Measurements from ENCODE around the gene EPHB6. TPM values are rescaled to one million over a fixed set of nuclear protein-coding genes. Genes with fewer than 3 reads are reported as not detected.

EPHB6 gene
- polyA plus RNA-seq, 1 donor from 2014 or later = 25.3 TPM

- no peak overlapping the region for H2AFZ ChIP-seq (ENCODE audit: low read depth, low read length)
- H3K36me3 ChIP-seq (ENCODE audit: insufficient read depth, low read length) = no peaks in the 10 kb centered on the region
- H3K9me2 ChIP-seq (ENCODE audit: insufficient read depth, low read length) = no peaks in the 10 kb centered on the region
- no peaks in the 10 kb centered on the region for H3K9me3 ChIP-seq (ENCODE audit: low read length)
- no peak overlapping the region for H3K27ac ChIP-seq (ENCODE audit: low read length)
- no peaks in the 10 kb centered on the region for H3K27me3 ChIP-seq (ENCODE audit: insufficient read depth, low read depth, low read length)
- H3F3A ChIP-seq (ENCODE audit: insufficient read depth, low read length, poor library complexity, severe bottlenecking) = no peaks in the 10 kb centered on the region
- TF ChIP-seq MXI1 (conservative IDR thresholded peaks at IDR 0.05; ENCODE audit: poor library complexity, severe bottlenecking) (no peak), EZH2 (IDR thresholded peaks at IDR 0.05; ENCODE audit: borderline replicate concordance, insufficient read depth, low read length, poor library complexity, severe bottlenecking) (no peak), CTCF (IDR thresholded peaks at IDR 0.05; ENCODE audit: poor library complexity, severe bottlenecking) (no peak), REST (IDR thresholded peaks at IDR 0.05; ENCODE audit: borderline replicate concordance) (no peak), SMC3 (conservative IDR thresholded peaks at IDR 0.05; ENCODE audit: poor library complexity) (no peak), RAD21 (conservative IDR thresholded peaks at IDR 0.05) (no peak), TAF1 (IDR thresholded peaks at IDR 0.05; ENCODE audit: low read depth) (no peak), POLR2AphosphoS5 (IDR thresholded peaks at IDR 0.05) (no peak), EP300 (conservative IDR thresholded peaks at IDR 0.05; ENCODE audit: poor library complexity, severe bottlenecking) (no peak)
- no peak overlapping the region for H3K4me2 ChIP-seq (ENCODE audit: low read length)
- no peak overlapping the region for H3K4me3 ChIP-seq (ENCODE audit: low read length)
- H3K9ac ChIP-seq (ENCODE audit: low read length) = no peak overlapping the region
- no peaks in the 10 kb centered on the region for H3K79me2 ChIP-seq (replicated peaks; ENCODE audit: insufficient read depth, low read length)
- no peaks in the 10 kb centered on the region for H4K20me1 ChIP-seq (ENCODE audit: insufficient read depth)
Measured at GRCh38 chr7:142894112-142894984, 39.5 kb downstream of the EPHB6 start.

- H2AFZ ChIP-seq (ENCODE audit: low read depth, low read length) = no peak overlapping the region
- H3K27me3 ChIP-seq (ENCODE audit: insufficient read depth, low read depth, low read length) = no peaks in the 10 kb centered on the region
- no peaks in the 10 kb centered on the region for H4K20me1 ChIP-seq (ENCODE audit: insufficient read depth)
- H3K79me2 ChIP-seq (replicated peaks; ENCODE audit: insufficient read depth, low read length) = no peaks in the 10 kb centered on the region
- H3F3A ChIP-seq (ENCODE audit: insufficient read depth, low read length, poor library complexity, severe bottlenecking) = no peaks in the 10 kb centered on the region
- no peak overlapping the region for H3K4me2 ChIP-seq (ENCODE audit: low read length)
- no peaks in the 10 kb centered on the region for H3K36me3 ChIP-seq (ENCODE audit: insufficient read depth, low read length)
- H3K9me2 ChIP-seq (ENCODE audit: insufficient read depth, low read length) = no peaks in the 10 kb centered on the region
- no peak overlapping the region for H3K9ac ChIP-seq (ENCODE audit: low read length)
- no peaks in the 10 kb centered on the region for H3K9me3 ChIP-seq (ENCODE audit: low read length)
- H3K4me3 ChIP-seq (ENCODE audit: low read length) = no peak overlapping the region
- H3K27ac ChIP-seq (ENCODE audit: low read length) = no peak overlapping the region
- TF ChIP-seq TAF1 (IDR thresholded peaks at IDR 0.05; ENCODE audit: low read depth) (no peak), REST (IDR thresholded peaks at IDR 0.05; ENCODE audit: borderline replicate concordance) (no peak), EP300 (conservative IDR thresholded peaks at IDR 0.05; ENCODE audit: poor library complexity, severe bottlenecking) (no peak), MXI1 (conservative IDR thresholded peaks at IDR 0.05; ENCODE audit: poor library complexity, severe bottlenecking) (no peak), RAD21 (conservative IDR thresholded peaks at IDR 0.05) (no peak), POLR2AphosphoS5 (IDR thresholded peaks at IDR 0.05) (no peak), CTCF (IDR thresholded peaks at IDR 0.05; ENCODE audit: poor library complexity, severe bottlenecking) (no peak), EZH2 (IDR thresholded peaks at IDR 0.05; ENCODE audit: borderline replicate concordance, insufficient read depth, low read length, poor library complexity, severe bottlenecking) (no peak)
Measured at GRCh38 chr7:142894985-142895593, 40.2 kb downstream of the EPHB6 start.

Data from neural cell (in vitro differentiated cells).